B cell (primary cell): Measurements from ENCODE around the gene GTPBP4. TPM values are rescaled to one million over a fixed set of nuclear protein-coding genes. Genes with fewer than 3 reads are reported as not detected.

ENCODE experiments used
- ATAC-seq: fragments of 200-7000 bp; cut with Tn5 transposase; one replicate; pipeline ENCODE4 v1.10.0; 2021; ENCODE audit warnings: low read depth, mild to moderate bottlenecking, moderate number of reproducible peaks, moderate library complexity
- CTCF ChIA-PET: fragments of 350-600 bp; sonication (Branson Sonifier 250); formaldehyde crosslinking; loops from one replicate; lab custom pipeline; 2021; ENCODE audit warnings: antibody characterized with exemption, inconsistent platforms; lab: Charles Lee
- POLR2A ChIA-PET: fragments of 350-600 bp; sonication (Branson Sonifier 250); formaldehyde crosslinking; loops from one replicate; lab custom pipeline; 2021; ENCODE audit warnings: antibody characterized with exemption; lab: Charles Lee
- DNase-seq: peaks from one replicate; pipeline ENCODE4 v3.0.0; 2013
- H2AFZ ChIP-seq: 2 replicates; pipeline ENCODE4 v1.6.1; 2012; ENCODE audit warnings: mild to moderate bottlenecking, low read depth, low read length; ENCODE audit not compliant: insufficient read depth, poor library complexity, severe bottlenecking
- H3K27ac ChIP-seq, 2 donors: 1 replicate in 1 of 2; 2 replicates in 1 of 2; pipeline ENCODE4 v1.5.1; 2012 to 2013; ENCODE audit warnings: low read length in 2 of 2, mild to moderate bottlenecking in 2 of 2, moderate library complexity in 1 of 2
- H3K27me3 ChIP-seq, 4 experiments: fragments of 200-600 bp in 1 of 4; sonication (generic) in 1 of 4; replicated peaks in 1 of 4; 1 replicate in 2 of 4; 2 replicates in 2 of 4; pipeline versions ENCODE4 v1.6.1 to v1.7.0; 2013 to 2016; ENCODE audit warnings: low read length in 3 of 4, mild to moderate bottlenecking in 2 of 4, mixed read lengths in 1 of 4, moderate library complexity in 1 of 4; ENCODE audit not compliant: insufficient read depth in 4 of 4, control insufficient read depth in 3 of 4; ENCODE audit errors: control extremely low read depth in 1 of 4
- H3K36me3 ChIP-seq, 2 experiments: replicated peaks in 1 of 2; 1 replicate in 1 of 2; 2 replicates in 1 of 2; pipeline versions ENCODE4 v1.6.1 to v1.7.1; 2013; ENCODE audit warnings: low read length in 1 of 2; ENCODE audit not compliant: insufficient read depth in 2 of 2, control insufficient read depth in 1 of 2; ENCODE audit errors: control extremely low read depth in 1 of 2, extremely low read depth in 1 of 2
- H3K4me1 ChIP-seq, 2 donors: fragments of 200-600 bp in 1 of 2; sonication (generic) in 1 of 2; 1 replicate in 1 of 2; 2 replicates in 1 of 2; pipeline versions ENCODE4 v1.5.1 to v1.6.1; 2013 to 2017; ENCODE audit warnings: low read length in 2 of 2; ENCODE audit not compliant: control insufficient read depth in 2 of 2, insufficient read depth in 2 of 2
- H3K4me2 ChIP-seq: replicated peaks from 2 replicates; pipeline ENCODE3; 2012; ENCODE audit warnings: mild to moderate bottlenecking, low read depth, low read length; ENCODE audit not compliant: poor library complexity, severe bottlenecking
- H3K4me3 ChIP-seq, 5 experiments: fragments of 200-600 bp in 1 of 5; sonication (generic) in 1 of 5; 1 replicate in 3 of 5; 2 replicates in 2 of 5; pipeline versions ENCODE4 v1.5.1 to v1.7.0; 2011 to 2016; ENCODE audit warnings: low read length in 4 of 5, mild to moderate bottlenecking in 4 of 5, low read depth in 2 of 5, control low read depth in 1 of 5, moderate library complexity in 1 of 5; ENCODE audit not compliant: insufficient read depth in 1 of 5; ENCODE audit errors: control extremely low read depth in 1 of 5, extremely low read depth in 1 of 5
- H3K79me2 ChIP-seq: fragments of 200-600 bp; sonication (generic); one replicate; pipeline ENCODE4 v1.6.0; 2016; ENCODE audit warnings: low read length; ENCODE audit not compliant: control insufficient read depth, insufficient read depth
- H3K9ac ChIP-seq: fragments of 200-600 bp; sonication (generic); 2 replicates; pipeline ENCODE4 v1.6.1; 2017; ENCODE audit warnings: mild to moderate bottlenecking, low read length, moderate library complexity
- H3K9me3 ChIP-seq, 3 donors: one replicate each; pipeline versions ENCODE4 v1.6.1 to v1.7.1; 2013; ENCODE audit warnings: low read length in 2 of 3; ENCODE audit not compliant: control insufficient read depth in 2 of 3, insufficient read depth in 1 of 3; ENCODE audit errors: control extremely low read depth in 1 of 3
- H4K20me1 ChIP-seq: 2 replicates; pipeline ENCODE4 v1.6.0; 2012; ENCODE audit warnings: mild to moderate bottlenecking, low read length; ENCODE audit not compliant: insufficient read depth, control insufficient read depth, poor library complexity, severe bottlenecking
- H3K27ac Mint-ChIP-seq: one replicate; pipeline ENCODE4 v1.8.0; 2021; ENCODE audit warnings: mixed read lengths
- H3K27me3 Mint-ChIP-seq: one replicate; pipeline ENCODE4 v1.8.0; 2021; ENCODE audit warnings: mixed read lengths
- H3K4me1 Mint-ChIP-seq: one replicate; pipeline ENCODE4 v1.8.0; 2021; ENCODE audit warnings: mixed read lengths
- H3K4me3 Mint-ChIP-seq: one replicate; pipeline ENCODE4 v1.8.0; 2021; ENCODE audit warnings: mixed read lengths
- H3K9me3 Mint-ChIP-seq: one replicate; pipeline ENCODE4 v1.8.0; 2022; ENCODE audit warnings: mixed read lengths; ENCODE audit not compliant: insufficient read depth
- EZH2 ChIP-seq: IDR thresholded peaks from 2 replicates; pipeline ENCODE4 v1.6.1; 2012; ENCODE audit warnings: borderline replicate concordance, low read depth, mild to moderate bottlenecking, moderate library complexity, low read length; ENCODE audit not compliant: insufficient read depth, poor library complexity, severe bottlenecking
- WGBS: methylation state at CpG from one replicate; pipeline ENCODE4 v1.1.5; 2013; ENCODE audit warnings: missing lambda C conversion rate; ENCODE audit not compliant: insufficient coverage; 5-methylcytosine and 5-hydroxymethylcytosine counted together
- intact Hi-C: fragments of 100-400 bp; cut with micrococcal nuclease; formaldehyde crosslinking; loops from one replicate; pipeline ENCODE4 v1.10.0; 2022
- polyA plus RNA-seq: library from polyadenylated mRNA; depleted of rRNA; stranded (reverse); fragments of >200 nt; gene quantifications from 2 replicates; pipeline ENCODE4 v1.2.3, GENCODE V29; 2012
- total RNA-seq, 2 donors: library from RNA; stranded (reverse); fragments of 120-200 nt in 1 of 2; gene quantifications; 1 replicate in 1 of 2; 2 replicates in 1 of 2; pipeline versions ENCODE4 v1.2.3 to v1.2.4, GENCODE V29; 2013 to 2022
- TF ChIP-seq, protein P1 (sequence below): fragments of 200-600 bp; IDR thresholded peaks from one replicate; pipeline ENCODE4 v1.8.0; 2022; ENCODE audit warnings: antibody characterized with exemption, mild to moderate bottlenecking

The GTPBP4 gene
- total and polyA plus RNA-seq, 2 donors (not counting 1 experiment from before 2014, with no cell fraction given) = 11.8 to 45.4 TPM

DNA sequence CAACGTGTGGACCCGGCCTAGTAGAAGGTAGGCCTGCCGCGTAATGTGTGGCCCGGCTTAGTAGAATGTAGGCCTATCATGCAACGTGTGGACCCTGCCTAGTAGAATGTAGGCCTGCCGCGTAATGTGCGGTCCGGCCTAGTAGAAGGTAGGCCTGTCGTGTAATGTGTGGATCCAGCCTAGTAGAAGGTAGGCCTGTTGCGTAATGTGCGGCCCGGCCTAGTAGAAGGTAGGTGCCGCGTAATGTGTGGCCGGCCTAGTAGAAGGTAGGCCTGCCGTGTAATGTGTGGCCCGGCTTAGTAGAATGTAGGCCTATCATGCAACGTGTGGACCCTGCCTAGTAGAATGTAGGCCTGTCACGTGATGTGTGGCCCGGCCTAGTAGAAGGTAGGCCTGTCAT is 11.9 kb upstream of the GTPBP4 start:
- no peak for DNase-seq
- H3K9me3 Mint-ChIP-seq = peaks cover 18% of the 10 kb centered on the region
- no peak for ATAC-seq
- Histone ChIP-seq H3K4me1 (no peaks in the 10 kb centered on the region), H3K79me2 (no peaks in the 10 kb centered on the region), H3K27me3 (no peaks in the 10 kb centered on the region), H4K20me1 (no peaks in the 10 kb centered on the region), H3K4me3 (no peak overlapping the region), H3K9ac (no peak overlapping the region), H3K9me3 (peaks cover 7 to 45% (median 26%) of the 10 kb centered on the region in 3 donors), H3K27ac (no peak overlapping the region), H3K36me3 (no peaks in the 10 kb centered on the region), H3K4me2 (no peak overlapping the region), H2AFZ (no peak overlapping the region)
- intact Hi-C loops = no loop called here
- ChIA-PET POLR2A (no interaction called here), CTCF (no interaction called here)
- H3K27me3 Mint-ChIP-seq = no peaks in the 10 kb centered on the region
- no peak overlapping the region for H3K27ac Mint-ChIP-seq
- 98% methylated on average over 20 of the region's 22 CpGs for whole genome bisulfite sequencing
- no peaks in the 10 kb centered on the region for H3K4me1 Mint-ChIP-seq
- H3K4me3 Mint-ChIP-seq = no peak overlapping the region
- TF ChIP-seq EZH2 = no peak
- TF ChIP-seq, protein P1, sequence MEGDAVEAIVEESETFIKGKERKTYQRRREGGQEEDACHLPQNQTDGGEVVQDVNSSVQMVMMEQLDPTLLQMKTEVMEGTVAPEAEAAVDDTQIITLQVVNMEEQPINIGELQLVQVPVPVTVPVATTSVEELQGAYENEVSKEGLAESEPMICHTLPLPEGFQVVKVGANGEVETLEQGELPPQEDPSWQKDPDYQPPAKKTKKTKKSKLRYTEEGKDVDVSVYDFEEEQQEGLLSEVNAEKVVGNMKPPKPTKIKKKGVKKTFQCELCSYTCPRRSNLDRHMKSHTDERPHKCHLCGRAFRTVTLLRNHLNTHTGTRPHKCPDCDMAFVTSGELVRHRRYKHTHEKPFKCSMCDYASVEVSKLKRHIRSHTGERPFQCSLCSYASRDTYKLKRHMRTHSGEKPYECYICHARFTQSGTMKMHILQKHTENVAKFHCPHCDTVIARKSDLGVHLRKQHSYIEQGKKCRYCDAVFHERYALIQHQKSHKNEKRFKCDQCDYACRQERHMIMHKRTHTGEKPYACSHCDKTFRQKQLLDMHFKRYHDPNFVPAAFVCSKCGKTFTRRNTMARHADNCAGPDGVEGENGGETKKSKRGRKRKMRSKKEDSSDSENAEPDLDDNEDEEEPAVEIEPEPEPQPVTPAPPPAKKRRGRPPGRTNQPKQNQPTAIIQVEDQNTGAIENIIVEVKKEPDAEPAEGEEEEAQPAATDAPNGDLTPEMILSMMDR = no peak

DNA sequence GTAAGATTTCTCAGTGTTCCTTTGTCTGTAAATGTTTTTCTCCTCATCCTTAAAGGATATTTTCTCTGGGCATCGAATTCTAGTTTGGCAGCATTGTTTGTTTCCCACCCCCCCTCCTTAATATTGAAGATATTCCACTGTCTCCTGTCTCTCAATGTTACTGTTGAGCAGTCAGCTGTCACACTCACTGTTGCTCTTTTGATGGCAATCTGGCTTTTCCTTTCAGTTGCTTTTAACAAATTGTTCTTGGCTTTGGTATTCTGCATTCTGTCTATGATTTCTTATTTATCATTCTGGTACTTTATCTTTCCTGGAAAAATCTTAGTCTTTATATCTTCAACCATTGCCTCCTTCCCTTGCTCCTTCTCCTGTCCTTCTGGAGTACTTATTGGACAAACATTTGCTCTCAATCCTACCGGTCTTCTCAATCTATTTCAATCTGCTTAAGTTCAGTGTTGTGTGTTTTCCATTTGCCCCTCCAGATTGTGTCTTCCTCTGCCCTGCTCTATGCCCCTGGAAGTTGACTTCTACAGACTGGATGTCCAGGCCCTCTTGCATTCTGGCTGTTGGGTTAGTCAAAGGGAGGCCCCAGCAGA is 9.3 kb upstream of the GTPBP4 start:
- H3K4me1 ChIP-seq = no peaks in the 10 kb centered on the region
- POLR2A ChIA-PET = no interaction called here
- DNase-seq (no peak), ATAC-seq (no peak)
- H3K9me3 ChIP-seq = peaks cover 7 to 41% (median 27%) of the 10 kb centered on the region in 3 donors
- no peaks in the 10 kb centered on the region for H3K79me2 ChIP-seq
- H3K4me3 Mint-ChIP-seq = no peak overlapping the region
- H3K4me3 ChIP-seq = no peak overlapping the region
- no peak overlapping the region for H3K27ac Mint-ChIP-seq
- no peak overlapping the region for H3K27ac ChIP-seq
- H3K4me1 Mint-ChIP-seq = no peaks in the 10 kb centered on the region
- no peaks in the 10 kb centered on the region for H3K27me3 Mint-ChIP-seq
- H3K9ac ChIP-seq = no peak overlapping the region
- 85% methylated on average over 2 of the region's 2 CpGs for WGBS
- H2AFZ ChIP-seq = no peak overlapping the region
- CTCF ChIA-PET = no interaction called here
- H4K20me1 ChIP-seq = no peaks in the 10 kb centered on the region
- H3K36me3 ChIP-seq = no peaks in the 10 kb centered on the region
- H3K9me3 Mint-ChIP-seq = peaks cover 18% of the 10 kb centered on the region
- intact Hi-C loops = no loop called here
- no peak overlapping the region for H3K4me2 ChIP-seq
- no peaks in the 10 kb centered on the region for H3K27me3 ChIP-seq
- no peak for TF ChIP-seq EZH2
- TF ChIP-seq, protein P1 = no peak
